GDM1 (cell line): Measurements from ENCODE around the gene NEUROD1.

Experiments used
- DNase-seq: peaks from one replicate; lab custom pipeline; 2025; lab: John Stamatoyannopoulos, UW

Gene NEUROD1

DNA sequence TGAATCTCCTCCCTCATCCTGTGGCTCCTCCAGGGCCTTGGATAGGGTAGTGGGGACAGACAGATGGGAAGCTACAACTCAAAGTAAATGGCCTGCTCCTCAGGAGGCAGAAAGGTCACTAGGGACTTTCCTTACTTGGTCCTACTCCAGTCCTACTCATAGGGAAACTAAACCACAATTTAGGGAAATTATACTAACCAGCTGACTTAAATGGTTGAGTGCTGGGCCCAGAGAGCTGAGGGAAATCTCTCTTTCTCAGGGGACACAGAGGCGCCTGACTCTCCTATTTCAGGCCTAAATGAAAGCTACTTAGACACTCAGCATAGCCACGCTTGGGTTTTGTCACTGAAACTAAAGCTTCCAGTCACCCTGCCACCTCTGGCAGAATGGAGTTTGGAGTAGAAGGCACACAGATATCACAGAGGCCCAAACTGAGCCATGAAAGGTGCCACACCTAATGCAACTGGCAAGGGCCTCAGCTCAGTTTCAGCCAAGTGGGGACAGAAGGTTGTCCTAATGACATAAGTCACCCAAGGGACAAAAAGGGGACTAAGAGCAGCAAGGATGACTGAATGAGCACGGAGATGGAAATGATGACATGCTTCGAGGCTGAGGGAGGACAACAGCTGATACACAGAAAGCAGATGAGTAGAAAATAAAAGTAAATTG is 47.5 kb downstream of the NEUROD1 start:
- DNase-seq, result no peak

DNA sequence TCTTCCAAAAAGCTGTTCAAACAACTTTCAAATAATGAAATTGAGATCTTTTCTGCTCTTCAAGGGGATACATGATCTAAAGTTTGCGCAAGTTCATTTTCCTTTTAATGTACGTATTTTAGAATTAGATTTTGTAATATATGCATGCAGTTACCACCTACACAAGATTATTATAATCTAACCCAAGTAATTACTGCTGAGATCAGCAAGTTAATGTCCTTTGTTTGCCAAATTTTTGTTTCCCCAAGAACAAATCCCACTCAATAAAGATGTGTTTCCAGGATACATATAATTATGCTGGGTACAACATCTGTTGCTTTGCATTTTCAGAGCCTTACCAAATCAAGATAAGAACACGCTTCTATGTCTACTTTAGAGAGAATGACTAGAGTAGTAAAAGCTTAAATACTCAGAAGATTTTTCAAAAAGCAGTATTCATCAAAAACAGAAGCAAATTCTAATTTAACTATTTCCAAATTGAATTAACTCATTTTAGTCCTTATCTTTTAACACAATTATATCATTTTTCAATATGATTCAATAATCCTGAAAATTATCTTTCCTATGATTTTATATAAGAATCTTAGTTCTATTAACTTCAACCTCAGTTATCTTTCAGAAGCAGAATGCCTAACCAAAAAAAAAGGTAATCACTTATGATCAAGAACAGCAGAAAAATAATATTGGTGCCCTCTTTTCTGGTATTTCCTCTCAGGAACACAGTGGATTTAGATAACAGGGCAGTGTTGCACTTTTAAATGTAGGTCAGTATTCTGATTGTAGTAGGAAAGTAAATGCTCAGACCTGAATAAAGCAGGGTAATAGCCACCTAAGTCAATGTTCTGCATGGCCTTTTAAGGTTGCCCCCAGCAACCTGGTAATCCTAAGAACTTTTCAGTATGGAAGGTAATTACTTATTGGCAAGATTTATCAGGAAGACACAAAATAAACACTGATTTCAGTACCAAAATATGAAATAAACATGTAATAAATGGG is 51.4 kb downstream of the NEUROD1 start:
- DNase-seq, result no peak

DNA sequence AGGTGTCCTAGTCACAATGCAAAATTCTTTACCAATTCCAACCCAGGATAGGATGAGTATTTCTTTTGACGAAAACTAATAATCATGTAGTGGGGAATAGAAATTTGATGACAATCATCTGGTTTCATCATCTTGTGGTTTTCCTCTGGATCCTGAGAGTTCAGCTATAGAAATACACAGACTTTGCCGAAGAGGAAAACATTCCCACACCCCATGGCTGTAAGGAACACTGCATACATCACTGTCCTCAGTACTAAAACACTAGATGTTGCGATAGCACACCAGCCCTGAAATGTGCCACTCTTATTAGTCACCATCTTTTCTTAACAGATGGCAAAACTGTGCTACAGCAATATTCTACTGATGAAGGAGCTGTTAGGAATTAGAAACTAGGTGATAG is 52.8 kb downstream of the NEUROD1 start:
- no peak for DNase-seq

DNA sequence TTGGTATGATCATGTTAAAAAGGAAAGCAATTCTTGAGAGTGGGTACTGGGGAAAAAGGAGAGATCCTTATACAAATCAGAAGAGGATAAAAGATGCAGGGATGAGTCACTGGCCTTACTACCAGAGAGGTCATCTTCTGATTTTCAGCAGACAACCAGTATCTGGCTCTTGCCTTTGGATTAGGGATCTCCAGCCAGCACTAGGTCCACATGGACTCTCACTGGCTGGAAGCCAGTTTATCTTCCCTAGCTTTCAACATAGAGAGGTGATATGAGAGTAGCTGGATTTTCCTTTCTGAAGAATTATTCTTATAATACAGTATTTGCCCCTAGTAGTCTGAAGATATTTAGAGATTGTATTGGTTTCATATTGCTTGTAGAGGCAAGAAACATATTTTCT is 53.6 kb downstream of the NEUROD1 start:
- no peak for DNase-seq
